ENCODE measurements around the gene GBA2. TPM values are rescaled to one million over a fixed set of nuclear protein-coding genes. Genes with fewer than 3 reads are reported as not detected.

Gene GBA2
- total RNA-seq, 6 experiments from 2014 or later, result 29.5 to 53.7 (median 35.2) TPM

- intact Hi-C loops (cut with DNase I), result no loop called here
- H3K27ac ChIP-seq, result no peak overlapping the region
- H3K9me3 ChIP-seq, result no peaks in the 10 kb centered on the region
- ATAC-seq (no peak), DNase-seq (no peak)
- H3K4me3 ChIP-seq, result no peak overlapping the region
- TF ChIP-seq POLR2A (IDR thresholded peaks at IDR 0.05) (no peak), CTCF (IDR thresholded peaks at IDR 0.05) (no peak)
- H3K4me1 ChIP-seq, result no peaks in the 10 kb centered on the region
- no peaks in the 10 kb centered on the region for H3K27me3 ChIP-seq
- peaks cover 42 to 100% (median 85%) of the 10 kb centered on the region in 4 donors for H3K36me3 ChIP-seq
- 88% methylated on average over 3 of the region's 4 CpGs for WGBS (ENCODE audit: insufficient coverage, low coverage, low lambda C conversion rate, missing lambda C conversion rate)
Measured at GRCh38 chr9:35719546-35719945, 29.5 kb downstream of the GBA2 start.

DNA sequence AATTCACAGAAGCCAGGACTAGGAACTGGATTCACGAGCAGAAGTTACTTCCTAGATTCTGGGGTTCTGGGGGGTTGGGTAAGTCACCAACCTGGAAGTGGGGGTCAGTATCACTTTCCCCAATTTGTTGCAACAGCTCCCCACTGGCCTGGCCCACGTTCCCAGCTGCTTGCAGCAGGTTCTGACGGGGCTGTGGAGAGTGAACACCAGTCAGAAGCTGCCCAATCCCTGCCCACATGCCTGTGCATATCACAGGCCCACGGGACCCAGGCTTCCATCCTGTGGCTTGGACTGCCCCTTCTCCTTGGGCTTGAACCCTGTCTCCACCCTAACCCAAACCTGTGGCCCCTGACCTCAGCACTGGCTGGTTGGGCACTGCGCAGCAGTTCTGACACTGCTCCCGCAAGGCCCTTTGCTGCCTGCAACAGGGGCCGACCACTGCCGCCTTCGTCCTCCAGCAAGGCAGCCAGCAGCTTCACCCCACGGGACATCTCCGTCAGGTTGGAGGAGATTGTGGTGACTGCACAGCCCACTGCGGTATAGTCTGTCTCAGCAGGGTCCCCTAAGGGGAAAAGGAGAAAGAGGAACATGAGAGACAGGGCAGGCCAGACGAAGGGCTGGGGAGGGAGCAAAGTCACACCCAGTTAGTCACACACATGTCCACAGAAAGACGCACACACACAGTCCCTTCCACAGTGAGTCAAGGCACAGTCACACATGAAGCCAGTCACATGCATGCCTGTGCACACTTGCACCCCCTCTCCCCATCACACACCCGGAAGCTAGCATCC lies 30.1 kb downstream of the GBA2 start:
- DNase-seq (no peak), ATAC-seq (peak in 1 of 4 donors; percentile 6)
- H3K9me3 ChIP-seq, result no peaks in the 10 kb centered on the region
- no peak overlapping the region for H3K4me3 ChIP-seq
- H3K27me3 ChIP-seq, result no peaks in the 10 kb centered on the region
- peaks cover 49 to 100% (median 84%) of the 10 kb centered on the region in 4 donors for H3K36me3 ChIP-seq
- no peak overlapping the region for H3K27ac ChIP-seq
- TF ChIP-seq POLR2A (IDR thresholded peaks at IDR 0.05), result no peak
- TF ChIP-seq CTCF (IDR thresholded peaks at IDR 0.05), result no peak
- H3K4me1 ChIP-seq, result no peaks in the 10 kb centered on the region
- intact Hi-C loops (cut with DNase I), result no loop called here
- 57% methylated on average over 2 of the region's 15 CpGs for WGBS (ENCODE audit: insufficient coverage, low coverage, low lambda C conversion rate, missing lambda C conversion rate)

DNA sequence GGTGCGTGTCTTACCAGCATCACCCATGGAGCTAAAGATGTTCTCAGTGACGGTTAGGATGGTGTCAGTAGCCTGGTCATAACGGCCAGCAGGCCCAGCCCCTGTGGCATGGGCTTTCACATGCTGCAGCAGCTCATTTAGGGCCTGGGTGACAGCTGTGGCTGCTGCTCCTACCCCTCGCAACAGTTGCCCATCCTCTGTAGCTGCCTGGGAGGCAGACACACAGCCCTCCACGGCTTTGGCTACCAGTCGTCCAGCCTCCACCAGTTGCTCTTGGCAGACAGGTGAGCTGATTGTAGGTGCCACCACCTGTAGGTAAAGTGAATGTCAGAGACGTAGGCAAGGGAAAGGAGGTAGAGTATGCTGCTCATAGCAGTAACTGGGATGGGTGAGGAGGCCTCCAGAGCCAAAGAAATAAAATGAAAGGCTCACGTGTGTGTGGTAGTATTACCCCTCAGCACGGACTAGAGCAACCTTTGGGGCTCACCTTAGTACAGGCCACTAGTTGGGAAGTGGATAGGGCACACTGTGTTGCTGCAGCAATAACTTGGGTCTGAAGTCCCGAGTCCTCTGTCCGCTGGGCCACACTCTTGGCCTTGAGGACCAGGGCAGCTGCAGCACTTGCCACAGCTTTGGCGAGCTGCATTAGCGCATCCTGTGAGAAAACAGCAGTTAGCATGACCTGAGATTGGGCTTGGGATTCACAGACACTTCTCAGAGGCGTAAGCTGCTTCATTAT lies 31.7 kb downstream of the GBA2 start:
- WGBS (ENCODE audit: insufficient coverage, low coverage, low lambda C conversion rate, missing lambda C conversion rate), result 70% methylated on average over 4 of the region's 14 CpGs
- Histone ChIP-seq H3K4me3 (no peak overlapping the region), H3K9me3 (no peaks in the 10 kb centered on the region), H3K27me3 (no peaks in the 10 kb centered on the region), H3K27ac (no peak overlapping the region), H3K4me1 (no peaks in the 10 kb centered on the region), H3K36me3 (peaks cover 62 to 100% (median 85%) of the 10 kb centered on the region in 4 donors)
- DNase-seq (no peak), ATAC-seq (no peak)
- intact Hi-C loops (cut with DNase I), result no loop called here
- TF ChIP-seq CTCF (IDR thresholded peaks at IDR 0.05) (no peak), POLR2A (IDR thresholded peaks at IDR 0.05) (no peak)

DNA sequence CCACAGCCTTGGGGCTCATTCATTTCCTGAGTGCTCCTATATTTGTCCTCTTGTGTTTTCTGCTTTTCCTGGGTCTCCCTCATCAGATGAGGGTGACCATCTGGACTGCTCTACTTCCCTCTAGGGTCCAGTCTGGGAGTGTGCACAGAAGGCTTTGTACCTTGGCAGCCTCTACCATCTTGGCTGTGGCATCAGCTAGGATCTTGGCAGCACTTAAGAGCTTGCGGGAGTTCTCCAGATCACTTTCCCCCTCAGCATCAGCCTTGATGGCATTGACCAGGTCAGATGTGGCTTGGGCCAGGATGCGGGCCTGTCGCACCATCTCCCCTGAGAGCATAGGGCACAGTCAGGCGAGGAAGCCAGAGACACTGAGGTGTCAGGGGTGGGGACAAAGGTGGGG lies 32.8 kb downstream of the GBA2 start:
- WGBS (ENCODE audit: insufficient coverage, low coverage, low lambda C conversion rate, missing lambda C conversion rate), result 50% methylated on average over 1 of the region's 4 CpGs
- Histone ChIP-seq H3K9me3 (no peaks in the 10 kb centered on the region), H3K36me3 (peaks cover 66 to 100% (median 83%) of the 10 kb centered on the region in 4 donors), H3K27me3 (no peaks in the 10 kb centered on the region), H3K27ac (no peak overlapping the region), H3K4me3 (no peak overlapping the region), H3K4me1 (no peaks in the 10 kb centered on the region)
- TF ChIP-seq POLR2A (IDR thresholded peaks at IDR 0.05) (no peak), CTCF (IDR thresholded peaks at IDR 0.05) (no peak)
- no peak for ATAC-seq
- intact Hi-C loops (cut with DNase I), result no loop called here
- no peak for DNase-seq

All from right lobe of liver (tissue), 6 donors.